B cell (primary cell): ENCODE measurements around the gene CALN1. TPM values are rescaled to one million over a fixed set of nuclear protein-coding genes. Genes with fewer than 3 reads are reported as not detected.

ENCODE experiments used
- ATAC-seq: fragments of 200-7000 bp; cut with Tn5 transposase; one replicate; pipeline ENCODE4 v1.10.0; 2021; ENCODE audit warnings: low read depth, mild to moderate bottlenecking, moderate number of reproducible peaks, moderate library complexity
- CTCF ChIA-PET: fragments of 350-600 bp; sonication (Branson Sonifier 250); formaldehyde crosslinking; loops from one replicate; lab custom pipeline; 2021; ENCODE audit warnings: antibody characterized with exemption, inconsistent platforms; lab: Charles Lee
- POLR2A ChIA-PET: fragments of 350-600 bp; sonication (Branson Sonifier 250); formaldehyde crosslinking; loops from one replicate; lab custom pipeline; 2021; ENCODE audit warnings: antibody characterized with exemption; lab: Charles Lee
- DNase-seq: peaks from one replicate; pipeline ENCODE4 v3.0.0; 2013
- H2AFZ ChIP-seq: 2 replicates; pipeline ENCODE4 v1.6.1; 2012; ENCODE audit warnings: mild to moderate bottlenecking, low read depth, low read length; ENCODE audit not compliant: insufficient read depth, poor library complexity, severe bottlenecking
- H3K27ac ChIP-seq, 2 donors: 1 replicate in 1 of 2; 2 replicates in 1 of 2; pipeline ENCODE4 v1.5.1; 2012 to 2013; ENCODE audit warnings: low read length in 2 of 2, mild to moderate bottlenecking in 2 of 2, moderate library complexity in 1 of 2
- H3K27me3 ChIP-seq, 4 experiments: fragments of 200-600 bp in 1 of 4; sonication (generic) in 1 of 4; replicated peaks in 1 of 4; 1 replicate in 2 of 4; 2 replicates in 2 of 4; pipeline versions ENCODE4 v1.6.1 to v1.7.0; 2013 to 2016; ENCODE audit warnings: low read length in 3 of 4, mild to moderate bottlenecking in 2 of 4, mixed read lengths in 1 of 4, moderate library complexity in 1 of 4; ENCODE audit not compliant: insufficient read depth in 4 of 4, control insufficient read depth in 3 of 4; ENCODE audit errors: control extremely low read depth in 1 of 4
- H3K36me3 ChIP-seq, 2 experiments: replicated peaks in 1 of 2; 1 replicate in 1 of 2; 2 replicates in 1 of 2; pipeline versions ENCODE4 v1.6.1 to v1.7.1; 2013; ENCODE audit warnings: low read length in 1 of 2; ENCODE audit not compliant: insufficient read depth in 2 of 2, control insufficient read depth in 1 of 2; ENCODE audit errors: control extremely low read depth in 1 of 2, extremely low read depth in 1 of 2
- H3K4me1 ChIP-seq, 2 donors: fragments of 200-600 bp in 1 of 2; sonication (generic) in 1 of 2; 1 replicate in 1 of 2; 2 replicates in 1 of 2; pipeline versions ENCODE4 v1.5.1 to v1.6.1; 2013 to 2017; ENCODE audit warnings: low read length in 2 of 2; ENCODE audit not compliant: control insufficient read depth in 2 of 2, insufficient read depth in 2 of 2
- H3K4me2 ChIP-seq: replicated peaks from 2 replicates; pipeline ENCODE3; 2012; ENCODE audit warnings: mild to moderate bottlenecking, low read depth, low read length; ENCODE audit not compliant: poor library complexity, severe bottlenecking
- H3K4me3 ChIP-seq, 5 experiments: fragments of 200-600 bp in 1 of 5; sonication (generic) in 1 of 5; 1 replicate in 3 of 5; 2 replicates in 2 of 5; pipeline versions ENCODE4 v1.5.1 to v1.7.0; 2011 to 2016; ENCODE audit warnings: low read length in 4 of 5, mild to moderate bottlenecking in 4 of 5, low read depth in 2 of 5, control low read depth in 1 of 5, moderate library complexity in 1 of 5; ENCODE audit not compliant: insufficient read depth in 1 of 5; ENCODE audit errors: control extremely low read depth in 1 of 5, extremely low read depth in 1 of 5
- H3K79me2 ChIP-seq: fragments of 200-600 bp; sonication (generic); one replicate; pipeline ENCODE4 v1.6.0; 2016; ENCODE audit warnings: low read length; ENCODE audit not compliant: control insufficient read depth, insufficient read depth
- H3K9ac ChIP-seq: fragments of 200-600 bp; sonication (generic); 2 replicates; pipeline ENCODE4 v1.6.1; 2017; ENCODE audit warnings: mild to moderate bottlenecking, low read length, moderate library complexity
- H3K9me3 ChIP-seq, 3 donors: one replicate each; pipeline versions ENCODE4 v1.6.1 to v1.7.1; 2013; ENCODE audit warnings: low read length in 2 of 3; ENCODE audit not compliant: control insufficient read depth in 2 of 3, insufficient read depth in 1 of 3; ENCODE audit errors: control extremely low read depth in 1 of 3
- H4K20me1 ChIP-seq: 2 replicates; pipeline ENCODE4 v1.6.0; 2012; ENCODE audit warnings: mild to moderate bottlenecking, low read length; ENCODE audit not compliant: insufficient read depth, control insufficient read depth, poor library complexity, severe bottlenecking
- H3K27ac Mint-ChIP-seq: one replicate; pipeline ENCODE4 v1.8.0; 2021; ENCODE audit warnings: mixed read lengths
- H3K27me3 Mint-ChIP-seq: one replicate; pipeline ENCODE4 v1.8.0; 2021; ENCODE audit warnings: mixed read lengths
- H3K4me1 Mint-ChIP-seq: one replicate; pipeline ENCODE4 v1.8.0; 2021; ENCODE audit warnings: mixed read lengths
- H3K4me3 Mint-ChIP-seq: one replicate; pipeline ENCODE4 v1.8.0; 2021; ENCODE audit warnings: mixed read lengths
- H3K9me3 Mint-ChIP-seq: one replicate; pipeline ENCODE4 v1.8.0; 2022; ENCODE audit warnings: mixed read lengths; ENCODE audit not compliant: insufficient read depth
- EZH2 ChIP-seq: IDR thresholded peaks from 2 replicates; pipeline ENCODE4 v1.6.1; 2012; ENCODE audit warnings: borderline replicate concordance, low read depth, mild to moderate bottlenecking, moderate library complexity, low read length; ENCODE audit not compliant: insufficient read depth, poor library complexity, severe bottlenecking
- WGBS: methylation state at CpG from one replicate; pipeline ENCODE4 v1.1.5; 2013; ENCODE audit warnings: missing lambda C conversion rate; ENCODE audit not compliant: insufficient coverage; 5-methylcytosine and 5-hydroxymethylcytosine counted together
- intact Hi-C: fragments of 100-400 bp; cut with micrococcal nuclease; formaldehyde crosslinking; loops from one replicate; pipeline ENCODE4 v1.10.0; 2022
- polyA plus RNA-seq: library from polyadenylated mRNA; depleted of rRNA; stranded (reverse); fragments of >200 nt; gene quantifications from 2 replicates; pipeline ENCODE4 v1.2.3, GENCODE V29; 2012
- total RNA-seq, 2 donors: library from RNA; stranded (reverse); fragments of 120-200 nt in 1 of 2; gene quantifications; 1 replicate in 1 of 2; 2 replicates in 1 of 2; pipeline versions ENCODE4 v1.2.3 to v1.2.4, GENCODE V29; 2013 to 2022
- TF ChIP-seq, protein P1 (sequence below): fragments of 200-600 bp; IDR thresholded peaks from one replicate; pipeline ENCODE4 v1.8.0; 2022; ENCODE audit warnings: antibody characterized with exemption, mild to moderate bottlenecking

CALN1 gene
- total and polyA plus RNA-seq, 2 donors (not counting 1 experiment from before 2014, with no cell fraction given) = not detected

DNA sequence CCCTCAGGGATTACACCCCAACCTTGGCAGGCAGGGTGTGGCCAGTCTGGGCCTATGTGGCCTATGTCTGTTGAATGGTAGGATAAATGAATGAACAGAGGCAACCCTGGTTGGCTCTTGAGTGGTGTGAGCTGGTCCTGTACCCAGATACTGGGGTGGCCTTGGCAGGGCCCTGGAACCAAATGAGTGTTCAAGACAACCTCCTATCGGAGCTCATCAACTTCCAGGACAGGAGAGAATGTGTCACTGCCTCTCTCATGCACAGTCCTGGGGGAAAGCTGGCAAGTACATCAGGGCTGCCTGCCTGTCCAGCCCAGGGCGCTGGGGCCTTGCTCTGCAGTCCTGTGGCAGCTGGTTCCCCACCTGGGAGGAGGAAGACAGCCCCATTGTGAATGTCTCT is 271.6 kb downstream of the CALN1 start:
- TF ChIP-seq EZH2 = no peak
- TF ChIP-seq, protein P1, sequence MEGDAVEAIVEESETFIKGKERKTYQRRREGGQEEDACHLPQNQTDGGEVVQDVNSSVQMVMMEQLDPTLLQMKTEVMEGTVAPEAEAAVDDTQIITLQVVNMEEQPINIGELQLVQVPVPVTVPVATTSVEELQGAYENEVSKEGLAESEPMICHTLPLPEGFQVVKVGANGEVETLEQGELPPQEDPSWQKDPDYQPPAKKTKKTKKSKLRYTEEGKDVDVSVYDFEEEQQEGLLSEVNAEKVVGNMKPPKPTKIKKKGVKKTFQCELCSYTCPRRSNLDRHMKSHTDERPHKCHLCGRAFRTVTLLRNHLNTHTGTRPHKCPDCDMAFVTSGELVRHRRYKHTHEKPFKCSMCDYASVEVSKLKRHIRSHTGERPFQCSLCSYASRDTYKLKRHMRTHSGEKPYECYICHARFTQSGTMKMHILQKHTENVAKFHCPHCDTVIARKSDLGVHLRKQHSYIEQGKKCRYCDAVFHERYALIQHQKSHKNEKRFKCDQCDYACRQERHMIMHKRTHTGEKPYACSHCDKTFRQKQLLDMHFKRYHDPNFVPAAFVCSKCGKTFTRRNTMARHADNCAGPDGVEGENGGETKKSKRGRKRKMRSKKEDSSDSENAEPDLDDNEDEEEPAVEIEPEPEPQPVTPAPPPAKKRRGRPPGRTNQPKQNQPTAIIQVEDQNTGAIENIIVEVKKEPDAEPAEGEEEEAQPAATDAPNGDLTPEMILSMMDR = no peak
- Histone ChIP-seq H3K9me3 (peaks cover 0 to 22% (median 0%) of the 10 kb centered on the region in 3 donors), H3K4me1 (no peaks in the 10 kb centered on the region), H2AFZ (no peak overlapping the region), H3K79me2 (no peaks in the 10 kb centered on the region), H4K20me1 (no peaks in the 10 kb centered on the region), H3K4me2 (no peak overlapping the region), H3K27me3 (no peaks in the 10 kb centered on the region), H3K27ac (no peak overlapping the region), H3K36me3 (no peaks in the 10 kb centered on the region), H3K9ac (no peak overlapping the region), H3K4me3 (no peak overlapping the region)
- intact Hi-C loops = no loop called here
- Mint-ChIP-seq H3K27ac (no peak overlapping the region), H3K9me3 (peaks cover 5% of the 10 kb centered on the region), H3K4me3 (no peak overlapping the region), H3K27me3 (no peaks in the 10 kb centered on the region), H3K4me1 (no peaks in the 10 kb centered on the region)
- ATAC-seq (no peak), DNase-seq (no peak)
- 93% methylated on average over 2 of the region's 2 CpGs for WGBS
- CTCF ChIA-PET = no interaction called here
- POLR2A ChIA-PET = no interaction called here

DNA sequence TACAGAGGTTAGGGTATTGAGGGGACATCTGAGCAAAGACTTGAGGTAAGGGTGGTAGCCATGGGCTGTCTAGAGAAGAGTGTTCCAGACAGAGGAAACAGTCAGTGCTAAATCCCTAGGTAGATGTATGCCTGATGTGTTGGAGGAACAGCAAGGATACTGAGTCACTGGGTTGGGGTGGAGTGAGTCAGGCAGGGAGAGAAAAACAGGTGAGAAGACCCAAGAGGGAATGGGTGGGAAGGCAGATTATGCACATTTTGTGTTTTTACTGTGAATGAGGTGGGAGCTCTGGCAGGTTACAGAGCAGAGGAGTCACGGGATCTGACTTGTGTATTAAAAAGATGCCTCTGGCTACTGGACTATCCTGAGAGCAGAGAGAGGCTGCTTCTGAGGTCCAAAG is 285.0 kb downstream of the CALN1 start:
- WGBS = 65% methylated on average over 1 of the region's 1 CpG
- no peaks in the 10 kb centered on the region for H3K27me3 Mint-ChIP-seq
- intact Hi-C loops = no loop called here
- Histone ChIP-seq H3K27me3 (no peaks in the 10 kb centered on the region), H3K9ac (no peak overlapping the region), H3K4me1 (no peaks in the 10 kb centered on the region), H3K79me2 (no peaks in the 10 kb centered on the region), H3K27ac (no peak overlapping the region), H3K9me3 (peaks cover 0 to 10% (median 0%) of the 10 kb centered on the region in 3 donors), H3K36me3 (no peaks in the 10 kb centered on the region), H3K4me3 (no peak overlapping the region), H4K20me1 (no peaks in the 10 kb centered on the region), H3K4me2 (no peak overlapping the region), H2AFZ (no peak overlapping the region)
- no peaks in the 10 kb centered on the region for H3K4me1 Mint-ChIP-seq
- H3K9me3 Mint-ChIP-seq = peaks cover 9% of the 10 kb centered on the region
- H3K27ac Mint-ChIP-seq = no peak overlapping the region
- DNase-seq = no peak
- ChIA-PET CTCF (no interaction called here), POLR2A (no interaction called here)
- no peak overlapping the region for H3K4me3 Mint-ChIP-seq
- no peak for ATAC-seq
- TF ChIP-seq, protein P1 = no peak
- TF ChIP-seq EZH2 = no peak
